Spleen (tissue), 11 donors: Measurements from ENCODE around the gene THSD4. TPM values are rescaled to one million over a fixed set of nuclear protein-coding genes. Genes with fewer than 3 reads are reported as not detected.

Experiments
- DNase-seq: peaks from one replicate; pipeline ENCODE4 v3.0.0-alpha.2; 2020
- H3K27ac ChIP-seq, 8 donors: fragments of 200-600 bp; sonication (generic) in 7 of 8; 1 replicate in 4 of 8; 2 replicates in 4 of 8; pipeline versions ENCODE4 v1.5.0 to v1.8.0; 2016 to 2021; ENCODE audit warnings: inconsistent platforms in 4 of 8, mild to moderate bottlenecking in 4 of 8, moderate library complexity in 1 of 8
- H3K27me3 ChIP-seq, 7 donors: fragments of 200-600 bp; sonication (generic) in 6 of 7; replicated peaks in 1 of 7; 1 replicate in 4 of 7; 2 replicates in 3 of 7; pipeline versions ENCODE4 v1.5.0 to v1.8.0; 2016 to 2021; ENCODE audit warnings: inconsistent platforms in 3 of 7, mild to moderate bottlenecking in 1 of 7
- H3K36me3 ChIP-seq, 6 donors: fragments of 200-600 bp; sonication (generic) in 5 of 6; 1 replicate in 4 of 6; 2 replicates in 2 of 6; pipeline versions ENCODE4 v1.5.0 to v1.8.0; 2016 to 2021; ENCODE audit warnings: inconsistent platforms in 2 of 6
- H3K4me1 ChIP-seq, 6 donors: fragments of 200-600 bp; sonication (generic) in 5 of 6; 1 replicate in 3 of 6; 2 replicates in 3 of 6; pipeline versions ENCODE4 v1.5.0 to v1.8.0; 2016 to 2021; ENCODE audit warnings: inconsistent platforms in 3 of 6
- H3K4me3 ChIP-seq, 8 donors: fragments of 200-600 bp; sonication (generic) in 7 of 8; 1 replicate in 4 of 8; 2 replicates in 4 of 8; pipeline versions ENCODE4 v1.5.0 to v1.8.0; 2016 to 2021; ENCODE audit warnings: inconsistent platforms in 4 of 8, mild to moderate bottlenecking in 4 of 8, moderate library complexity in 2 of 8
- H3K9me3 ChIP-seq, 8 donors: fragments of 200-600 bp; sonication (generic) in 7 of 8; 1 replicate in 4 of 8; 2 replicates in 4 of 8; pipeline versions ENCODE4 v1.5.0 to v1.8.0; 2016 to 2021; ENCODE audit warnings: inconsistent platforms in 4 of 8
- POLR2A ChIP-seq, 3 donors: fragments of 450-650 bp; IDR thresholded peaks; one replicate each; pipeline ENCODE4 v1.5.1; 2017; ENCODE audit warnings: antibody characterized with exemption in 3 of 3, mild to moderate bottlenecking in 1 of 3
- POLR2AphosphoS5 ChIP-seq, 3 donors: sonication (generic); formaldehyde crosslinking; IDR thresholded peaks; one replicate each; pipeline ENCODE4 v1.5.1; 2017; ENCODE audit warnings: antibody characterized with exemption in 3 of 3
- WGBS, 5 donors: extraction: QIAGEN DNeasy Blood & Tissue Kit in 3 of 5; methylation state at CpG; one replicate each; pipeline versions ENCODE4 v1.1.5 to v1.1.7; 2013 to 2018; 5-methylcytosine and 5-hydroxymethylcytosine counted together
- intact Hi-C: fragments of 100-400 bp; cut with DNase I; formaldehyde crosslinking; loops from one replicate; pipeline ENCODE4 v1.15.0; 2023; ENCODE audit warnings: low total_unique reads
- polyA plus RNA-seq, 3 donors: library from polyadenylated mRNA; stranded (reverse); fragments of 200-250 nt; gene quantifications; one replicate each; pipeline ENCODE4 v1.2.1, GENCODE V29; 2013
- total RNA-seq, 7 donors: library from RNA; depleted of rRNA in 3 of 7; stranded (reverse); fragments of >200 nt in 3 of 7; fragmentation: NEBNext Ultra II Directional in 4 of 7; extraction: Animal tissue kit (Norgen Biotek cat#: 25700) in 4 of 7; gene quantifications; one replicate each; pipeline versions ENCODE4 v1.1.0 to v1.2.1, GENCODE V29; 2016 to 2021
- TF ChIP-seq, protein P1 (sequence below), 11 experiments: fragments of 200-600 bp in 7 of 11; fragments of 450-650 bp in 4 of 11; sonication (generic) in 4 of 11; IDR thresholded peaks in 8 of 11; conservative IDR thresholded peaks in 3 of 11; 1 replicate in 7 of 11; 2 replicates in 4 of 11; pipeline versions ENCODE4 v1.4.0 to v1.8.0; 2016 to 2021; ENCODE audit warnings: antibody characterized with exemption in 11 of 11, inconsistent platforms in 4 of 11, mild to moderate bottlenecking in 1 of 11
- donor health status: healthy with polysubstance abuse.
- donor health status: DM: no; HTN: no; CAD: no; lungs with moderate emphysema.
- donor health status: DM: no; HTN: no; CAD: no.
- donor health status: Bipolar disorder and iron deficiency.
- donor health status: healthy.
- donor health status: DM: no; HTN: no; CAD: no.
- donor health status: DM: yes; HTN: yes; CAD: no.

The THSD4 gene
- total and polyA plus RNA-seq, 10 donors = 0.29 to 11.3 (median 3.4) TPM

DNA sequence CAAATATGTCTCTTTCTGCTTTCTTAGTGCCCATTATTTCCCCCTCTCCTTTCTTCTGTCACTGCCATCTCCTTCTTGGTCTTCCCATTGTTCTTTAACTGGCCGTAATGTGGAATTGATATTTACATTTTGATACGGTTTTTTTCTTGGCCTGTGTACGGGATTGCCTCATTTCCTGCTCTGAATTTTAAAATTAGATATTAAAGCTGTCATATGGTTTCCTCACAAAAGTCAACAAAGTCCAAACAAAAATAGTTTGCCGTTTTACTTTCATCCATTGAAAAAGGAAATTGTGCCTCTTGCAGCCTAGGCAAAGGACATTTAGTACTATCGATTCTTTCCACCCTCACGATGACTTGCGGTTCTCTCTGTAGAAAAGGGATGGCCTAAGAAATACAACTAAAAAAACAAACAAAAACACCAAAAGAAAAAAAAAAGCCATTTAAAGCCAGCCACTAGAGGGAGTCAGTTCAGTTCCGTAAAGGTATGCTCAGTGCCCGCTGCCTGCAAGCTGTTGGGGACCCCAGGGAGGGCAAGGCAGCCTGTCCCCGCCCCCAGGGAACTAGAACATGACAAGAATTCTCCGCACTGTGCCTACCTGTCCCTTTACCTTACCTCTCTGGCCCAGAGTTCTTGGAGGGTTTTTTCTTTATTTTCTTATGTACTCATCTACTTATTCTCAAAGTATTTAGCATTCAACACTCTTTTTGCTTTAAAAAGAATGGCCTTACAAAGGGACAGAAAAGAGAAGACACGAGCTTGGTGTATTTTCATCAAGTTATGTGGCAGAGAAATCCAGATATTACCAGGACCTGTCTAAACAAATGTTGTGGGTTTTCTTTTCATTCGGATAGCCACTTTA lies 665.1 kb downstream of the THSD4 start:
- no peaks in the 10 kb centered on the region for H3K36me3 ChIP-seq
- TF ChIP-seq, protein P1, sequence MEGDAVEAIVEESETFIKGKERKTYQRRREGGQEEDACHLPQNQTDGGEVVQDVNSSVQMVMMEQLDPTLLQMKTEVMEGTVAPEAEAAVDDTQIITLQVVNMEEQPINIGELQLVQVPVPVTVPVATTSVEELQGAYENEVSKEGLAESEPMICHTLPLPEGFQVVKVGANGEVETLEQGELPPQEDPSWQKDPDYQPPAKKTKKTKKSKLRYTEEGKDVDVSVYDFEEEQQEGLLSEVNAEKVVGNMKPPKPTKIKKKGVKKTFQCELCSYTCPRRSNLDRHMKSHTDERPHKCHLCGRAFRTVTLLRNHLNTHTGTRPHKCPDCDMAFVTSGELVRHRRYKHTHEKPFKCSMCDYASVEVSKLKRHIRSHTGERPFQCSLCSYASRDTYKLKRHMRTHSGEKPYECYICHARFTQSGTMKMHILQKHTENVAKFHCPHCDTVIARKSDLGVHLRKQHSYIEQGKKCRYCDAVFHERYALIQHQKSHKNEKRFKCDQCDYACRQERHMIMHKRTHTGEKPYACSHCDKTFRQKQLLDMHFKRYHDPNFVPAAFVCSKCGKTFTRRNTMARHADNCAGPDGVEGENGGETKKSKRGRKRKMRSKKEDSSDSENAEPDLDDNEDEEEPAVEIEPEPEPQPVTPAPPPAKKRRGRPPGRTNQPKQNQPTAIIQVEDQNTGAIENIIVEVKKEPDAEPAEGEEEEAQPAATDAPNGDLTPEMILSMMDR (IDR thresholded peaks at IDR 0.05 in 8 of 11, conservative IDR thresholded peaks at IDR 0.05 in 3 of 11) = peak; percentile 32 to 70 (median 56)
- TF ChIP-seq POLR2AphosphoS5 (IDR thresholded peaks at IDR 0.05) = no peak
- no peak overlapping the region for H3K4me3 ChIP-seq
- no peak overlapping the region for H3K27ac ChIP-seq
- intact Hi-C loops = loop anchor here (5.0 kb wide), 1 partner anchor 377 kb away; no protein-coding TSS in a partner anchor
- peaks cover 0 to 8% (median 5%) of the 10 kb centered on the region in 6 donors for H3K4me1 ChIP-seq
- peaks cover 0 to 34% (median 0%) of the 10 kb centered on the region in 7 donors for H3K27me3 ChIP-seq
- 13 to 17% (median 14%) methylated on average over 13 of the region's 13 CpGs for WGBS, 5 donors
- H3K9me3 ChIP-seq = no peaks in the 10 kb centered on the region
- no peak for DNase-seq

DNA sequence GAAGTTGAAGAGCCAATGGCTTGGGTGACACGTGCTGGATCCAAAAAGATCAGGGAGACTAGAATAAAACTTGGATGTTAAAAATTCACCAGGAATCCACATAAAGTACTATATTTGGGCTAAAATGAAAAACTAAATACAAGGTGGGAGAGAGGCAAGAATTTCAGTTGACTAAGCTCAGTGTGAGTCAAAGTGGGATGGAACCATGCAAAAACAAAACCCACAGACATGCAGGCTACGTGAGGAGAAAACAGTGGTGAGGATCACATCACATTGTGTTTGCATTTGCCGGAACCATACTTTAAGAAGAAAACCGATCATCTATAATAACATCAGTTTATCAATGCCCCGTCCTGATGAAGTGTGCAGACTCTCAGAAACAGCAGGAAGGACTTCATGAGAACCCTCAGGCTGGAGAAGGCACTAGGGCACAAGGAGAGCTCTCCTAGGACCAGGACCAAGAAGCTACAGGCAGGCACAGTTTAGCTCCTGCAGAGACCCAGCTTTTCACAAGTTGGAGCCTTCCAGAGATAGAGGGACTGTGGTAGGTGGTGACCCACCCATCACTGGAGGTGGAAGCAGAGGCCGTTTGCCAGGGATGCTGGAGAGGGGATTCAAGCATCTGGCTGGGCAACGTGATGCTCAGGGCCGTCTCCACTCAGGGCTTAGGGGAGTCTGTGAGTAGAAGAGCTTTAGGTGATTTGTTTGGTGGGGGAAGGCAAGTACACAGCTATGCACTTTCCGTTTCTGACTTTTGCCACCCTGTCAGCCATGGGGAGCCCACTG lies 666.1 kb downstream of the THSD4 start:
- H3K4me1 ChIP-seq = peaks cover 0 to 8% (median 5%) of the 10 kb centered on the region in 6 donors
- H3K9me3 ChIP-seq = no peaks in the 10 kb centered on the region
- H3K36me3 ChIP-seq = no peaks in the 10 kb centered on the region
- no peak for DNase-seq
- H3K27ac ChIP-seq = no peak overlapping the region
- peaks cover 0 to 42% (median 0%) of the 10 kb centered on the region in 7 donors for H3K27me3 ChIP-seq
- TF ChIP-seq, protein P1 (IDR thresholded peaks at IDR 0.05 in 8 of 11, conservative IDR thresholded peaks at IDR 0.05 in 3 of 11) = no peak
- no peak for TF ChIP-seq POLR2A (IDR thresholded peaks at IDR 0.05)
- no peak for TF ChIP-seq POLR2AphosphoS5 (IDR thresholded peaks at IDR 0.05)
- intact Hi-C loops = loop anchor here (5.0 kb wide), 1 partner anchor 376 kb away; no protein-coding TSS in a partner anchor
- WGBS, 5 donors = 72 to 87% (median 77%) methylated on average over 9 of the region's 9 CpGs
- H3K4me3 ChIP-seq = no peak overlapping the region

- DNase-seq = no peak
- Histone ChIP-seq H3K36me3 (no peaks in the 10 kb centered on the region), H3K27ac (no peak overlapping the region), H3K9me3 (no peaks in the 10 kb centered on the region), H3K4me3 (no peak overlapping the region), H3K4me1 (peaks cover 0 to 8% (median 5%) of the 10 kb centered on the region in 6 donors), H3K27me3 (peaks cover 0 to 44% (median 0%) of the 10 kb centered on the region in 7 donors)
- WGBS, 5 donors = 87 to 92% (median 90%) methylated on average over 2 to 8 of the region's 8 CpGs
- intact Hi-C loops = loop anchor here (5.0 kb wide), 1 partner anchor 375 kb away; no protein-coding TSS in a partner anchor
- TF ChIP-seq, protein P1 (IDR thresholded peaks at IDR 0.05 in 8 of 11, conservative IDR thresholded peaks at IDR 0.05 in 3 of 11) = no peak
- TF ChIP-seq POLR2A (IDR thresholded peaks at IDR 0.05) (no peak), POLR2AphosphoS5 (IDR thresholded peaks at IDR 0.05) (no peak)
Measured at GRCh38 chr15:71781965-71782265, 666.6 kb downstream of the THSD4 start.
